Esophagus muscularis mucosa (tissue), 4 donors: Measurements from ENCODE around the gene TMEM33. TPM values are rescaled to one million over a fixed set of nuclear protein-coding genes. Genes with fewer than 3 reads are reported as not detected.
A peak's percentile ranks its signal among the peaks of the same experiment; 100 is the strongest.

Experiments used
- DNase-seq: peaks from one replicate; pipeline ENCODE4 v3.0.0-alpha.2; 2017; ENCODE audit errors: extremely low spot score
- H3K27ac ChIP-seq, 4 donors: fragments of 200-600 bp; sonication (generic); replicated peaks in 1 of 4; 1 replicate in 3 of 4; 2 replicates in 1 of 4; pipeline ENCODE4 v1.5.1; 2016 to 2019; ENCODE audit warnings: mild to moderate bottlenecking in 1 of 4
- H3K27me3 ChIP-seq, 4 donors: fragments of 200-600 bp; sonication (generic); one replicate each; pipeline versions ENCODE4 v1.5.1 to v1.6.0; 2016 to 2019
- H3K36me3 ChIP-seq, 4 donors: fragments of 200-600 bp; sonication (generic); one replicate each; pipeline ENCODE4 v1.5.1; 2016 to 2019
- H3K4me1 ChIP-seq, 4 donors: fragments of 200-600 bp; sonication (generic); one replicate each; pipeline ENCODE4 v1.5.1; 2016 to 2019
- H3K4me3 ChIP-seq, 4 donors: fragments of 200-600 bp; sonication (generic); 1 replicate in 2 of 4; 2 replicates in 2 of 4; pipeline ENCODE4 v1.5.1; 2016 to 2019; ENCODE audit warnings: mild to moderate bottlenecking in 4 of 4, moderate library complexity in 1 of 4
- H3K9me3 ChIP-seq, 4 donors: fragments of 200-600 bp; sonication (generic); 1 replicate in 3 of 4; 2 replicates in 1 of 4; pipeline ENCODE4 v1.5.1; 2016 to 2019
- CTCF ChIP-seq, 3 experiments: fragments of 200-600 bp in 2 of 3; fragments of 450-650 bp in 1 of 3; sonication (generic) in 2 of 3; IDR thresholded peaks; one replicate each; pipeline ENCODE4 v1.5.1; 2017 to 2019; ENCODE audit warnings: antibody characterized with exemption in 3 of 3, mild to moderate bottlenecking in 2 of 3, moderate library complexity in 1 of 3
- EP300 ChIP-seq: sonication (generic); formaldehyde crosslinking; IDR thresholded peaks from one replicate; pipeline ENCODE4 v1.6.1; 2017; ENCODE audit warnings: antibody characterized with exemption
- POLR2A ChIP-seq: fragments of 450-650 bp; IDR thresholded peaks from one replicate; pipeline ENCODE4 v1.6.1; 2017; ENCODE audit warnings: antibody characterized with exemption, moderate library complexity, mild to moderate bottlenecking, low read depth
- POLR2AphosphoS5 ChIP-seq, 2 donors: sonication (generic); formaldehyde crosslinking; IDR thresholded peaks; one replicate each; pipeline ENCODE4 v1.6.1; 2017; ENCODE audit warnings: antibody characterized with exemption in 2 of 2
- WGBS: methylation state at CpG from one replicate; pipeline ENCODE4 v1.1.5; 2018; 5-methylcytosine and 5-hydroxymethylcytosine counted together
- intact Hi-C: fragments of 100-400 bp; cut with DNase I; formaldehyde crosslinking; loops from one replicate; pipeline ENCODE4 v1.15.1; 2023
- total RNA-seq, 4 donors: library from RNA; depleted of rRNA; stranded (reverse); fragments of >200 nt; gene quantifications; one replicate each; pipeline versions ENCODE4 v1.1.0 to v1.2.1, GENCODE V29; 2016

The TMEM33 gene
- total RNA-seq, 4 donors from 2014 or later = 15.4 to 34.8 (median 26.3) TPM

GRCh38 chr4:41930139-41930831 lies 4.9 kb upstream of the TMEM33 start:
- intact Hi-C loops = no loop called here
- H3K4me3 ChIP-seq = no peak overlapping the region

GRCh38 chr4:41932988-41933387 lies 2.2 kb upstream of the TMEM33 start:
- no peak for DNase-seq
- TF ChIP-seq POLR2AphosphoS5 (IDR thresholded peaks at IDR 0.05) (no peak), CTCF (IDR thresholded peaks at IDR 0.05) (no peak), POLR2A (no peak), EP300 (no peak)
- Histone ChIP-seq H3K27ac (no peak overlapping the region), H3K9me3 (no peaks in the 10 kb centered on the region), H3K4me1 (peaks cover 15 to 28% (median 22%) of the 10 kb centered on the region in 4 donors), H3K27me3 (no peaks in the 10 kb centered on the region), H3K4me3 (no peak overlapping the region), H3K36me3 (no peaks in the 10 kb centered on the region)
- intact Hi-C loops = no loop called here
- 73% methylated on average over 3 of the region's 3 CpGs for WGBS

More at GRCh38 chr4:41930139-41930831, 4.9 kb upstream of the TMEM33 start:
- H3K27me3 ChIP-seq = no peaks in the 10 kb centered on the region
- H3K9me3 ChIP-seq = no peaks in the 10 kb centered on the region
- no peaks in the 10 kb centered on the region for H3K36me3 ChIP-seq
- no peak overlapping the region for H3K27ac ChIP-seq
- WGBS = 85% methylated on average over 7 of the region's 7 CpGs
- TF ChIP-seq EP300 (no peak), POLR2A (no peak), POLR2AphosphoS5 (IDR thresholded peaks at IDR 0.05) (no peak), CTCF (IDR thresholded peaks at IDR 0.05) (no peak)
- DNase-seq = no peak
- H3K4me1 ChIP-seq = peaks cover 0 to 6% (median 0%) of the 10 kb centered on the region in 4 donors

- H3K36me3 ChIP-seq = peaks cover 0 to 8% (median 3%) of the 10 kb centered on the region in 4 donors
- no peak overlapping the region for H3K27ac ChIP-seq
- H3K4me3 ChIP-seq = peak overlapping the region; percentile 70 to 97 (median 80)
- H3K4me1 ChIP-seq = peaks cover 15 to 30% (median 26%) of the 10 kb centered on the region in 4 donors
- intact Hi-C loops = no loop called here
- no peaks in the 10 kb centered on the region for H3K9me3 ChIP-seq
- no peak for DNase-seq
- TF ChIP-seq POLR2AphosphoS5 (IDR thresholded peaks at IDR 0.05) = no peak
- TF ChIP-seq EP300 = no peak
- H3K27me3 ChIP-seq = no peaks in the 10 kb centered on the region
- 95% methylated on average over 10 of the region's 10 CpGs for WGBS
These were observed 1.2 kb upstream of the TMEM33 start for GRCh38 chr4:41933997-41934503.

DNA sequence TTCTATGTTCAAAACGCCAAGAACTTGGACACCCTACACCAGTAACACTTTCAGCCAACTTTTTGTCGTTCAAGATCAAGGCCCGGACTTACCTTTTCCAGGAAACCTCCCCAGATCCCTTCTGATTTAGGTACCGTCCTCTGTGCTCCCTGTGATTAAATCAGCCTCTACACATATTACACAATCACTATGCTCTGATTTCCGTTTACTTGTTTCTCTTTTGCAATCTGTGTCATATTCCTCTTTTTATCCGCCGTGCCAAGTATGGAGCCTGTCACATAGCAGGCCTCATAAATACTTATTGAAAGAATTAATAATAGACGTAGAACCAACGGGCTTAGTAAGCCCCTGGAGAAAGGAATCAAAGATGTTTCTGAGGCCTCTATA lies 722 bp upstream of the TMEM33 start:
- Histone ChIP-seq H3K27me3 (no peaks in the 10 kb centered on the region), H3K9me3 (no peaks in the 10 kb centered on the region), H3K27ac (peak overlapping the region; percentile 73 to 84 (median 79)), H3K4me1 (peaks cover 15 to 30% (median 28%) of the 10 kb centered on the region in 4 donors), H3K4me3 (peak overlapping the region; percentile 70 to 97 (median 80)), H3K36me3 (peaks cover 0 to 12% (median 5%) of the 10 kb centered on the region in 4 donors)
- TF ChIP-seq POLR2A = no peak
- no peak for TF ChIP-seq CTCF (IDR thresholded peaks at IDR 0.05)
- no peak for TF ChIP-seq POLR2AphosphoS5 (IDR thresholded peaks at IDR 0.05)
- intact Hi-C loops = no loop called here
- 85% methylated on average over 9 of the region's 9 CpGs for WGBS
- no peak for DNase-seq

- H3K9me3 ChIP-seq = no peaks in the 10 kb centered on the region
- peaks cover 15 to 30% (median 28%) of the 10 kb centered on the region in 4 donors for H3K4me1 ChIP-seq
- peaks cover 0 to 21% (median 9%) of the 10 kb centered on the region in 4 donors for H3K36me3 ChIP-seq
- no peak for DNase-seq
- intact Hi-C loops = loop anchor here (5.0 kb wide), 1 partner anchor 57 kb away; the partner anchor contains the start of gene SLC30A9
- peak overlapping the region; percentile 70 to 97 (median 80) for H3K4me3 ChIP-seq
- peak overlapping the region; percentile 73 to 84 (median 79) for H3K27ac ChIP-seq
- no peaks in the 10 kb centered on the region for H3K27me3 ChIP-seq
- WGBS = 2% methylated on average over 12 of the region's 12 CpGs
- no peak for TF ChIP-seq POLR2AphosphoS5 (IDR thresholded peaks at IDR 0.05)
- TF ChIP-seq POLR2A = no peak
- TF ChIP-seq CTCF (IDR thresholded peaks at IDR 0.05) = no peak
- no peak for TF ChIP-seq EP300
These were observed 408 bp downstream of the TMEM33 start for GRCh38 chr4:41935652-41936021.
